Gastrocnemius medialis (tissue), 4 donors: ENCODE results near the gene TMEM43. TPM values are rescaled to one million over a fixed set of nuclear protein-coding genes. Genes with fewer than 3 reads are reported as not detected.

Experiments used
- ATAC-seq, 2 donors: fragments of 150-250 bp; one replicate each; pipeline ENCODE4 v1.9.1; 2016
- DNase-seq, 2 donors: peaks; one replicate each; pipeline ENCODE4 v3.0.0-alpha.2; 2019
- H3K27ac ChIP-seq, 4 donors: fragments of 200-600 bp; sonication (generic); 1 replicate in 1 of 4; 2 replicates in 3 of 4; pipeline ENCODE4 v1.5.1; 2016 to 2018; ENCODE audit warnings: mild to moderate bottlenecking in 2 of 4, moderate library complexity in 1 of 4
- H3K27me3 ChIP-seq, 3 donors: fragments of 200-600 bp; sonication (generic) in 2 of 3; 1 replicate in 1 of 3; 2 replicates in 2 of 3; pipeline versions ENCODE4 v1.5.1 to v1.6.0; 2016 to 2019; ENCODE audit warnings: mild to moderate bottlenecking in 1 of 3, moderate library complexity in 1 of 3
- H3K36me3 ChIP-seq, 2 donors: fragments of 200-600 bp; sonication (generic) in 1 of 2; one replicate each; pipeline ENCODE4 v1.5.1; 2017 to 2018
- H3K4me1 ChIP-seq, 2 donors: fragments of 200-600 bp; sonication (generic) in 1 of 2; one replicate each; pipeline ENCODE4 v1.5.1; 2016 to 2017; ENCODE audit warnings: mild to moderate bottlenecking in 2 of 2
- H3K4me3 ChIP-seq, 4 donors: fragments of 200-600 bp; sonication (generic) in 3 of 4; 1 replicate in 1 of 4; 2 replicates in 3 of 4; pipeline ENCODE4 v1.5.1; 2016 to 2019; ENCODE audit warnings: mild to moderate bottlenecking in 2 of 4
- H3K9me3 ChIP-seq, 3 donors: fragments of 200-600 bp; sonication (generic) in 2 of 3; 1 replicate in 1 of 3; 2 replicates in 2 of 3; pipeline ENCODE4 v1.5.1; 2016 to 2019
- CTCF ChIP-seq, 5 experiments: fragments of 450-650 bp in 3 of 5; fragments of 200-600 bp in 2 of 5; sonication (generic) in 2 of 5; IDR thresholded peaks in 4 of 5; conservative IDR thresholded peaks in 1 of 5; 1 replicate in 4 of 5; 2 replicates in 1 of 5; pipeline ENCODE4 v1.5.1; 2016 to 2019; ENCODE audit warnings: antibody characterized with exemption in 5 of 5, mild to moderate bottlenecking in 3 of 5, moderate library complexity in 3 of 5
- POLR2A ChIP-seq, 2 donors: fragments of 450-650 bp; IDR thresholded peaks; one replicate each; pipeline ENCODE4 v1.6.1; 2017; ENCODE audit warnings: antibody characterized with exemption in 2 of 2, mild to moderate bottlenecking in 2 of 2, moderate library complexity in 2 of 2
- in situ Hi-C, 4 donors: fragments of 200-750 bp; cut with MboI; loops; one replicate each; pipeline versions ENCODE4 v1.15.0 to v1.8.0; 2017; ENCODE audit warnings: low sequenced_read_pairs in 4 of 4
- intact Hi-C: fragments of 100-400 bp; cut with DNase I; formaldehyde crosslinking; loops from one replicate; pipeline ENCODE4 v1.15.1; 2023; ENCODE audit warnings: low total_unique reads
- total RNA-seq, 4 donors: library from RNA; depleted of rRNA; stranded (reverse); fragments of >200 nt; gene quantifications; one replicate each; pipeline versions ENCODE4 v1.1.0 to v1.2.3, GENCODE V29; 2016

TMEM43 gene
- total RNA-seq, 4 donors from 2014 or later = 68.2 to 128 (median 78.6) TPM

DNA sequence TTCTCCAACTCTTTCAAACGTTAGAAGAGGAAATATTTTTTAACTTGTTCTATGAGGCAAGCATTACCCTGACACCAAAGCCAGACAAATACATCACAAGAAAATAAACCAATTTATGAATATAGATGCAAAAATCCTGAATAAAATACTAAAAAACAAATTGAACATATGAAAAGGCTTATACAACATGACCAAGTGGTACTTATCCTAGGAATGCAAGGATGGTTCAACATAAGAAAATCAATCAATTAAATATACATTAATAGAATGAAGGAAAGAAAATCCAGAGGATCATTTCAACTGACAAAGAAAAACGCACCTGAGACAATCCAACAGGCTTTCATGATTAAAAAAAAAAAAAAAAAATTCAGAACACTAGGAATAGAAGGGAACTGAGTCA, 36.4 kb downstream of the TMEM43 start:
- H3K36me3 ChIP-seq = peaks cover 0 to 84% of the 10 kb centered on the region in 2 donors
- peaks cover 10 to 26% of the 10 kb centered on the region in 2 donors for H3K4me1 ChIP-seq
- intact Hi-C loops (no loop called here), in situ Hi-C loops (no loop called here)
- DNase-seq = no peak
- no peak for TF ChIP-seq CTCF (IDR thresholded peaks at IDR 0.05 in 4 of 5, conservative IDR thresholded peaks at IDR 0.05 in 1 of 5)
- TF ChIP-seq POLR2A (IDR thresholded peaks at IDR 0.05) = no peak
- ATAC-seq = no peak
- no peaks in the 10 kb centered on the region for H3K27me3 ChIP-seq
- no peak overlapping the region for H3K27ac ChIP-seq
- H3K4me3 ChIP-seq = no peak overlapping the region
- H3K9me3 ChIP-seq = peaks cover 0 to 6% (median 0%) of the 10 kb centered on the region in 3 donors

DNA sequence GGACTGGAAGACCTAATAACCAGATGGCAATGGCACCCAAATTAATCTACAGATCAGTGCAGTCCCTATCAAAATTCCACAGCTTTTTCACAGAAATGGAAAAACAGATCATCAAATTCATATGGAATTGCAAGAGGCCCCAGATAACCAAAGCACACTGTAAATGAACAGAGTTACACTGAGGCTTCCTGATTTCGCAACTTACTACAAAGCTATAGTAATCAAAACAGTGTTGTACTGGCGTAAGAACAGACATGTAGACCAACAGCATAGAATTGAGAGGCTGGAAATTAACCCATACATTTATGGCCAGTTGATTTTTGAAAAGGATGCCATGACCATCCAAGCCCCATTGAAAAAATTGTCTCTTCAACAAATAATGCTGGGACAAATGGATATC, 37.3 kb downstream of the TMEM43 start:
- Histone ChIP-seq H3K36me3 (peaks cover 0 to 89% of the 10 kb centered on the region in 2 donors), H3K27me3 (no peaks in the 10 kb centered on the region), H3K9me3 (peaks cover 0 to 6% (median 0%) of the 10 kb centered on the region in 3 donors), H3K4me1 (peaks cover 4 to 24% of the 10 kb centered on the region in 2 donors), H3K4me3 (no peak overlapping the region), H3K27ac (no peak overlapping the region)
- TF ChIP-seq CTCF (IDR thresholded peaks at IDR 0.05 in 4 of 5, conservative IDR thresholded peaks at IDR 0.05 in 1 of 5) = no peak
- no peak for TF ChIP-seq POLR2A (IDR thresholded peaks at IDR 0.05)
- in situ Hi-C loops (no loop called here), intact Hi-C loops (no loop called here)
- ATAC-seq = no peak
- DNase-seq = no peak

- no peaks in the 10 kb centered on the region for H3K27me3 ChIP-seq
- no peak for TF ChIP-seq POLR2A (IDR thresholded peaks at IDR 0.05)
- H3K4me3 ChIP-seq = peak overlapping the region in 2 of 4 donors; percentile 1 to 5
- in situ Hi-C loops (no loop called here), intact Hi-C loops (no loop called here)
- H3K36me3 ChIP-seq = peaks cover 0 to 91% of the 10 kb centered on the region in 2 donors
- DNase-seq (peak; percentile 85), ATAC-seq (peak; percentile 95)
- peaks cover 0 to 2% (median 0%) of the 10 kb centered on the region in 3 donors for H3K9me3 ChIP-seq
- peaks cover 0 to 24% of the 10 kb centered on the region in 2 donors for H3K4me1 ChIP-seq
- peak overlapping the region; percentile 63 to 82 (median 78) for H3K27ac ChIP-seq
Observed at GRCh38 chr3:14166877-14167603, 42.2 kb downstream of the TMEM43 start.

GRCh38 chr3:14169435-14169834, 44.6 kb downstream of the TMEM43 start:
- no peak for TF ChIP-seq POLR2A (IDR thresholded peaks at IDR 0.05)
- no peak for TF ChIP-seq CTCF (IDR thresholded peaks at IDR 0.05 in 4 of 5, conservative IDR thresholded peaks at IDR 0.05 in 1 of 5)
- H3K36me3 ChIP-seq = peaks cover 0 to 81% of the 10 kb centered on the region in 2 donors
- H3K4me1 ChIP-seq = peaks cover 0 to 27% of the 10 kb centered on the region in 2 donors
- no peaks in the 10 kb centered on the region for H3K27me3 ChIP-seq
- in situ Hi-C loops (no loop called here), intact Hi-C loops (no loop called here)
- ATAC-seq (no peak), DNase-seq (no peak)
- H3K4me3 ChIP-seq = no peak overlapping the region
- no peak overlapping the region for H3K27ac ChIP-seq
- H3K9me3 ChIP-seq = no peaks in the 10 kb centered on the region

DNA sequence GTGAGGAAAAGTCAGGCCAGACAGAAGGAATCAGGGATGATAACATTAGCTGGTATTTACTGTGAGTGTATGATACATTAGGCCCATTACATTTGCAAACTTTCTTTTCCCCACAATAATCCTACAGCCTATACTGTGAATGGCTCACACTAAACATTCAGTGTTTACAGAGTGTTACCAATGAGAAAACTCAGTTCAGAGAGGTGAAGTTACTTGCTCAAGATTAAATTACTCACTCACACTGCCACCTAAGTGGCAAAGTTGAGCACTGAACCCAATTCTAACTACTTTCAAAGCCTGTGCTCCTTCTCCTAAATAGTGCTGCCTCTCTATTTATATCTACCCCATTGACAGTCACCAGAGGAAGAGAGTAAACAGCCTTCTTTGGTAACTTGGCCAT, 45.0 kb downstream of the TMEM43 start:
- Histone ChIP-seq H3K36me3 (peaks cover 0 to 77% of the 10 kb centered on the region in 2 donors), H3K4me3 (no peak overlapping the region), H3K27me3 (no peaks in the 10 kb centered on the region), H3K27ac (no peak overlapping the region), H3K4me1 (peaks cover 0 to 31% of the 10 kb centered on the region in 2 donors), H3K9me3 (no peaks in the 10 kb centered on the region)
- intact Hi-C loops = no loop called here
- in situ Hi-C loops = no loop called here
- DNase-seq = no peak
- no peak for ATAC-seq
- TF ChIP-seq CTCF (IDR thresholded peaks at IDR 0.05 in 4 of 5, conservative IDR thresholded peaks at IDR 0.05 in 1 of 5) = no peak
- TF ChIP-seq POLR2A (IDR thresholded peaks at IDR 0.05) = no peak
